ENCODE data around the gene NAPEPLD. TPM values are rescaled to one million over a fixed set of nuclear protein-coding genes. Genes with fewer than 3 reads are reported as not detected.

Gene NAPEPLD
- total and polyA plus RNA-seq, 2 experiments from 2014 or later: 9.4 to 10.7 TPM

DNA sequence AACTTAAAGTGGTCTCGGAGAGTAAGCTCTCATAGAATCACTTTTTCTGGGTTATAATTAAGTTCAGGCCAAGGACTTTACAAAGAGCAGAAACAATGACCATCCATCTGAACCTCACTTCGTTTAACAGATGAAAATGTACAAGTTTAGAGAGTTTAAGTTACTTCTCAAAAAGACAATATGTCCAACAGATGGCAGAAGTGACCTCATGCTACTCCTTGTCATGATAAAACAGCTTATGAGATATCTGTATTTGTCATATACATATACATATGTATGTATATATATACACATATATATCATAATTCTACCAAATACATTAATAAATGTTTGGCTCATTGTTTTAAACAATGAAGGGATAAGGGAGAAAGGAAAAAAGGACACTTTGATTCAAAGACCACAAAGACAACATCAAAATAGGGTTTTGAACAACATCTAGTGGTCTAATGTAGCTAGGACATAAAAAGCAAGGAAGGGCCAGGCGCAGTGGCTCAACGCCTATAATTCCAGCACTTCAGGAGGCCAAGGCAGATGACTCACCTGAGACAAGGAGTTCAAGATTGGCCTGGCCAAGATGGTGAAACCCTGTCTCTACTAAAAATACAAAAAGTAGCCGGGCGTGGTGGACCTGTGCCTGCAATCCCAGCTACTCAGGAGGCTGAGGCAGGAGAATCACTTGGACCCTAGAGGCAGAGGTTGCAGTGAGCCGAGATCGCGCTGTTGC is 17.8 kb downstream of the NAPEPLD start:
- TF ChIP-seq EZH2phosphoT487 (IDR thresholded peaks at IDR 0.05; ENCODE audit: unreplicated experiment) (no peak), POLR2AphosphoS5 (IDR thresholded peaks at IDR 0.05; ENCODE audit: low read depth) (no peak), CREB1 (CRISPR knock-in tag; IDR thresholded peaks at IDR 0.05; ENCODE audit: low read depth) (no peak), EZH2 (IDR thresholded peaks at IDR 0.05; ENCODE audit: low read depth, unreplicated experiment) (no peak), ZNF114 (CRISPR knock-in tag; IDR thresholded peaks at IDR 0.05) (no peak), NANOG (IDR thresholded peaks at IDR 0.05; ENCODE audit: borderline replicate concordance) (no peak), JUNB (IDR thresholded peaks at IDR 0.05; ENCODE audit: unreplicated experiment) (no peak), ZNF331 (CRISPR knock-in tag; IDR thresholded peaks at IDR 0.05; ENCODE audit: low read depth) (no peak), STAT1 (IDR thresholded peaks at IDR 0.05; ENCODE audit: unreplicated experiment) (no peak)
- TF ChIP-seq, protein P1, sequence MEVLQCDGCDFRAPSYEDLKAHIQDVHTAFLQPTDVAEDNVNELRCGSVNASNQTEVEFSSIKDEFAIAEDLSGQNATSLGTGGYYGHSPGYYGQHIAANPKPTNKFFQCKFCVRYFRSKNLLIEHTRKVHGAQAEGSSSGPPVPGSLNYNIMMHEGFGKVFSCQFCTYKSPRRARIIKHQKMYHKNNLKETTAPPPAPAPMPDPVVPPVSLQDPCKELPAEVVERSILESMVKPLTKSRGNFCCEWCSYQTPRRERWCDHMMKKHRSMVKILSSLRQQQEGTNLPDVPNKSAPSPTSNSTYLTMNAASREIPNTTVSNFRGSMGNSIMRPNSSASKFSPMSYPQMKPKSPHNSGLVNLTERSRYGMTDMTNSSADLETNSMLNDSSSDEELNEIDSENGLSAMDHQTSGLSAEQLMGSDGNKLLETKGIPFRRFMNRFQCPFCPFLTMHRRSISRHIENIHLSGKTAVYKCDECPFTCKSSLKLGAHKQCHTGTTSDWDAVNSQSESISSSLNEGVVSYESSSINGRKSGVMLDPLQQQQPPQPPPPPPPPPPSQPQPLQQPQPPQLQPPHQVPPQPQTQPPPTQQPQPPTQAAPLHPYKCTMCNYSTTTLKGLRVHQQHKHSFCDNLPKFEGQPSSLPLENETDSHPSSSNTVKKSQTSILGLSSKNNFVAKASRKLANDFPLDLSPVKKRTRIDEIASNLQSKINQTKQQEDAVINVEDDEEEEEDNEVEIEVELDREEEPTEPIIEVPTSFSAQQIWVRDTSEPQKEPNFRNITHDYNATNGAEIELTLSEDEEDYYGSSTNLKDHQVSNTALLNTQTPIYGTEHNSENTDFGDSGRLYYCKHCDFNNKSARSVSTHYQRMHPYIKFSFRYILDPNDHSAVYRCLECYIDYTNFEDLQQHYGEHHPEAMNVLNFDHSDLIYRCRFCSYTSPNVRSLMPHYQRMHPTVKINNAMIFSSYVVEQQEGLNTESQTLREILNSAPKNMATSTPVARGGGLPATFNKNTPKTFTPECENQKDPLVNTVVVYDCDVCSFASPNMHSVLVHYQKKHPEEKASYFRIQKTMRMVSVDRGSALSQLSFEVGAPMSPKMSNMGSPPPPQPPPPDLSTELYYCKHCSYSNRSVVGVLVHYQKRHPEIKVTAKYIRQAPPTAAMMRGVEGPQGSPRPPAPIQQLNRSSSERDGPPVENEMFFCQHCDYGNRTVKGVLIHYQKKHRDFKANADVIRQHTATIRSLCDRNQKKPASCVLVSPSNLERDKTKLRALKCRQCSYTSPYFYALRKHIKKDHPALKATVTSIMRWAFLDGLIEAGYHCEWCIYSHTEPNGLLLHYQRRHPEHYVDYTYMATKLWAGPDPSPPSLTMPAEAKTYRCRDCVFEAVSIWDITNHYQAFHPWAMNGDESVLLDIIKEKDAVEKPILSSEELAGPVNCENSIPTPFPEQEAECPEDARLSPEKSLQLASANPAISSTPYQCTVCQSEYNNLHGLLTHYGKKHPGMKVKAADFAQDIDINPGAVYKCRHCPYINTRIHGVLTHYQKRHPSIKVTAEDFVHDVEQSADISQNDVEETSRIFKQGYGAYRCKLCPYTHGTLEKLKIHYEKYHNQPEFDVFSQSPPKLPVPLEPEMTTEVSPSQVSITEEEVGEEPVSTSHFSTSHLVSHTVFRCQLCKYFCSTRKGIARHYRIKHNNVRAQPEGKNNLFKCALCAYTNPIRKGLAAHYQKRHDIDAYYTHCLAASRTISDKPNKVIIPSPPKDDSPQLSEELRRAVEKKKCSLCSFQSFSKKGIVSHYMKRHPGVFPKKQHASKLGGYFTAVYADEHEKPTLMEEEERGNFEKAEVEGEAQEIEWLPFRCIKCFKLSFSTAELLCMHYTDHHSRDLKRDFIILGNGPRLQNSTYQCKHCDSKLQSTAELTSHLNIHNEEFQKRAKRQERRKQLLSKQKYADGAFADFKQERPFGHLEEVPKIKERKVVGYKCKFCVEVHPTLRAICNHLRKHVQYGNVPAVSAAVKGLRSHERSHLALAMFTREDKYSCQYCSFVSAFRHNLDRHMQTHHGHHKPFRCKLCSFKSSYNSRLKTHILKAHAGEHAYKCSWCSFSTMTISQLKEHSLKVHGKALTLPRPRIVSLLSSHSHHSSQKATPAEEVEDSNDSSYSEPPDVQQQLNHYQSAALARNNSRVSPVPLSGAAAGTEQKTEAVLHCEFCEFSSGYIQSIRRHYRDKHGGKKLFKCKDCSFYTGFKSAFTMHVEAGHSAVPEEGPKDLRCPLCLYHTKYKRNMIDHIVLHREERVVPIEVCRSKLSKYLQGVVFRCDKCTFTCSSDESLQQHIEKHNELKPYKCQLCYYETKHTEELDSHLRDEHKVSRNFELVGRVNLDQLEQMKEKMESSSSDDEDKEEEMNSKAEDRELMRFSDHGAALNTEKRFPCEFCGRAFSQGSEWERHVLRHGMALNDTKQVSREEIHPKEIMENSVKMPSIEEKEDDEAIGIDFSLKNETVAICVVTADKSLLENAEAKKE (CRISPR knock-in tag; IDR thresholded peaks at IDR 0.05): no peak
- TF ChIP-seq, protein P2, sequence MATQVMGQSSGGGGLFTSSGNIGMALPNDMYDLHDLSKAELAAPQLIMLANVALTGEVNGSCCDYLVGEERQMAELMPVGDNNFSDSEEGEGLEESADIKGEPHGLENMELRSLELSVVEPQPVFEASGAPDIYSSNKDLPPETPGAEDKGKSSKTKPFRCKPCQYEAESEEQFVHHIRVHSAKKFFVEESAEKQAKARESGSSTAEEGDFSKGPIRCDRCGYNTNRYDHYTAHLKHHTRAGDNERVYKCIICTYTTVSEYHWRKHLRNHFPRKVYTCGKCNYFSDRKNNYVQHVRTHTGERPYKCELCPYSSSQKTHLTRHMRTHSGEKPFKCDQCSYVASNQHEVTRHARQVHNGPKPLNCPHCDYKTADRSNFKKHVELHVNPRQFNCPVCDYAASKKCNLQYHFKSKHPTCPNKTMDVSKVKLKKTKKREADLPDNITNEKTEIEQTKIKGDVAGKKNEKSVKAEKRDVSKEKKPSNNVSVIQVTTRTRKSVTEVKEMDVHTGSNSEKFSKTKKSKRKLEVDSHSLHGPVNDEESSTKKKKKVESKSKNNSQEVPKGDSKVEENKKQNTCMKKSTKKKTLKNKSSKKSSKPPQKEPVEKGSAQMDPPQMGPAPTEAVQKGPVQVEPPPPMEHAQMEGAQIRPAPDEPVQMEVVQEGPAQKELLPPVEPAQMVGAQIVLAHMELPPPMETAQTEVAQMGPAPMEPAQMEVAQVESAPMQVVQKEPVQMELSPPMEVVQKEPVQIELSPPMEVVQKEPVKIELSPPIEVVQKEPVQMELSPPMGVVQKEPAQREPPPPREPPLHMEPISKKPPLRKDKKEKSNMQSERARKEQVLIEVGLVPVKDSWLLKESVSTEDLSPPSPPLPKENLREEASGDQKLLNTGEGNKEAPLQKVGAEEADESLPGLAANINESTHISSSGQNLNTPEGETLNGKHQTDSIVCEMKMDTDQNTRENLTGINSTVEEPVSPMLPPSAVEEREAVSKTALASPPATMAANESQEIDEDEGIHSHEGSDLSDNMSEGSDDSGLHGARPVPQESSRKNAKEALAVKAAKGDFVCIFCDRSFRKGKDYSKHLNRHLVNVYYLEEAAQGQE (IDR thresholded peaks at IDR 0.05; ENCODE audit: unreplicated experiment): no peak
- TF ChIP-seq, protein P3, sequence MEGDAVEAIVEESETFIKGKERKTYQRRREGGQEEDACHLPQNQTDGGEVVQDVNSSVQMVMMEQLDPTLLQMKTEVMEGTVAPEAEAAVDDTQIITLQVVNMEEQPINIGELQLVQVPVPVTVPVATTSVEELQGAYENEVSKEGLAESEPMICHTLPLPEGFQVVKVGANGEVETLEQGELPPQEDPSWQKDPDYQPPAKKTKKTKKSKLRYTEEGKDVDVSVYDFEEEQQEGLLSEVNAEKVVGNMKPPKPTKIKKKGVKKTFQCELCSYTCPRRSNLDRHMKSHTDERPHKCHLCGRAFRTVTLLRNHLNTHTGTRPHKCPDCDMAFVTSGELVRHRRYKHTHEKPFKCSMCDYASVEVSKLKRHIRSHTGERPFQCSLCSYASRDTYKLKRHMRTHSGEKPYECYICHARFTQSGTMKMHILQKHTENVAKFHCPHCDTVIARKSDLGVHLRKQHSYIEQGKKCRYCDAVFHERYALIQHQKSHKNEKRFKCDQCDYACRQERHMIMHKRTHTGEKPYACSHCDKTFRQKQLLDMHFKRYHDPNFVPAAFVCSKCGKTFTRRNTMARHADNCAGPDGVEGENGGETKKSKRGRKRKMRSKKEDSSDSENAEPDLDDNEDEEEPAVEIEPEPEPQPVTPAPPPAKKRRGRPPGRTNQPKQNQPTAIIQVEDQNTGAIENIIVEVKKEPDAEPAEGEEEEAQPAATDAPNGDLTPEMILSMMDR (conservative IDR thresholded peaks at IDR 0.05; ENCODE audit: low read depth in 2 of 2): no peak
- TF ChIP-seq, protein P4, sequence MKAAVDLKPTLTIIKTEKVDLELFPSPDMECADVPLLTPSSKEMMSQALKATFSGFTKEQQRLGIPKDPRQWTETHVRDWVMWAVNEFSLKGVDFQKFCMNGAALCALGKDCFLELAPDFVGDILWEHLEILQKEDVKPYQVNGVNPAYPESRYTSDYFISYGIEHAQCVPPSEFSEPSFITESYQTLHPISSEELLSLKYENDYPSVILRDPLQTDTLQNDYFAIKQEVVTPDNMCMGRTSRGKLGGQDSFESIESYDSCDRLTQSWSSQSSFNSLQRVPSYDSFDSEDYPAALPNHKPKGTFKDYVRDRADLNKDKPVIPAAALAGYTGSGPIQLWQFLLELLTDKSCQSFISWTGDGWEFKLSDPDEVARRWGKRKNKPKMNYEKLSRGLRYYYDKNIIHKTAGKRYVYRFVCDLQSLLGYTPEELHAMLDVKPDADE (IDR thresholded peaks at IDR 0.05): no peak
- peaks cover 25% of the 10 kb centered on the region for H3K79me2 ChIP-seq (replicated peaks; ENCODE audit: insufficient read depth)
- H3K4me1 ChIP-seq (ENCODE audit: insufficient read depth): peaks cover 15% of the 10 kb centered on the region
- no peaks in the 10 kb centered on the region for H3F3A ChIP-seq (replicated peaks; ENCODE audit: low read depth)
- H3K36me3 ChIP-seq (ENCODE audit: insufficient read depth): peaks cover 2% of the 10 kb centered on the region; the same call in 1 of the 2 replicates
- H2AFZ ChIP-seq: no peak overlapping the region
- H4K20me1 ChIP-seq (replicated peaks; ENCODE audit: insufficient read depth): no peaks in the 10 kb centered on the region; the same call in 1 of the 2 replicates
- peak overlapping the region; percentile 56 for H3K27ac Mint-ChIP-seq
- H3K9me3 Mint-ChIP-seq: no peaks in the 10 kb centered on the region
- no peaks in the 10 kb centered on the region for H3K27me3 Mint-ChIP-seq (ENCODE audit: insufficient read depth, low read depth, poor library complexity)
- no peak for DNase-seq (ENCODE audit: low spot score)
- ATAC-seq: no peak
- H3K27ac ChIP-seq (ENCODE audit: low read depth): no peak overlapping the region
- H3K9me2 ChIP-seq (ENCODE audit: insufficient read depth): no peaks in the 10 kb centered on the region
- H3K4me1 Mint-ChIP-seq: peaks cover 9% of the 10 kb centered on the region
- no peak overlapping the region for H3K4me3 ChIP-seq
- H3K4me2 ChIP-seq: no peak overlapping the region
- no peaks in the 10 kb centered on the region for H3K27me3 ChIP-seq (ENCODE audit: insufficient read depth)
- no peak overlapping the region for H3K4me3 Mint-ChIP-seq
- H3K36me3 Mint-ChIP-seq (ENCODE audit: low read depth): peaks cover 9% of the 10 kb centered on the region; the same call in 2 of the 3 replicates

Data from GM23338 (cell line).